Esophagus muscularis mucosa (tissue), 4 donors: ENCODE results near the gene KIZ. TPM values are rescaled to one million over a fixed set of nuclear protein-coding genes. Genes with fewer than 3 reads are reported as not detected.
A peak's percentile ranks its signal among the peaks of the same experiment; 100 is the strongest.

Experiments used
- DNase-seq: peaks from one replicate; pipeline ENCODE4 v3.0.0-alpha.2; 2017; ENCODE audit errors: extremely low spot score
- H3K27ac ChIP-seq, 4 donors: fragments of 200-600 bp; sonication (generic); replicated peaks in 1 of 4; 1 replicate in 3 of 4; 2 replicates in 1 of 4; pipeline ENCODE4 v1.5.1; 2016 to 2019; ENCODE audit warnings: mild to moderate bottlenecking in 1 of 4
- H3K27me3 ChIP-seq, 4 donors: fragments of 200-600 bp; sonication (generic); one replicate each; pipeline versions ENCODE4 v1.5.1 to v1.6.0; 2016 to 2019
- H3K36me3 ChIP-seq, 4 donors: fragments of 200-600 bp; sonication (generic); one replicate each; pipeline ENCODE4 v1.5.1; 2016 to 2019
- H3K4me1 ChIP-seq, 4 donors: fragments of 200-600 bp; sonication (generic); one replicate each; pipeline ENCODE4 v1.5.1; 2016 to 2019
- H3K4me3 ChIP-seq, 4 donors: fragments of 200-600 bp; sonication (generic); 1 replicate in 2 of 4; 2 replicates in 2 of 4; pipeline ENCODE4 v1.5.1; 2016 to 2019; ENCODE audit warnings: mild to moderate bottlenecking in 4 of 4, moderate library complexity in 1 of 4
- H3K9me3 ChIP-seq, 4 donors: fragments of 200-600 bp; sonication (generic); 1 replicate in 3 of 4; 2 replicates in 1 of 4; pipeline ENCODE4 v1.5.1; 2016 to 2019
- EP300 ChIP-seq: sonication (generic); formaldehyde crosslinking; IDR thresholded peaks from one replicate; pipeline ENCODE4 v1.6.1; 2017; ENCODE audit warnings: antibody characterized with exemption
- POLR2A ChIP-seq: fragments of 450-650 bp; IDR thresholded peaks from one replicate; pipeline ENCODE4 v1.6.1; 2017; ENCODE audit warnings: antibody characterized with exemption, moderate library complexity, mild to moderate bottlenecking, low read depth
- POLR2AphosphoS5 ChIP-seq, 2 donors: sonication (generic); formaldehyde crosslinking; IDR thresholded peaks; one replicate each; pipeline ENCODE4 v1.6.1; 2017; ENCODE audit warnings: antibody characterized with exemption in 2 of 2
- WGBS: methylation state at CpG from one replicate; pipeline ENCODE4 v1.1.5; 2018; 5-methylcytosine and 5-hydroxymethylcytosine counted together
- intact Hi-C: fragments of 100-400 bp; cut with DNase I; formaldehyde crosslinking; loops from one replicate; pipeline ENCODE4 v1.15.1; 2023
- small RNA-seq, 3 donors: library from RNA; depleted of rRNA; stranded (forward); fragments of <200 nt; gene quantifications; one replicate each; pipeline ENCODE3, GENCODE V24; 2016
- total RNA-seq, 4 donors: library from RNA; depleted of rRNA; stranded (reverse); fragments of >200 nt; gene quantifications; one replicate each; pipeline versions ENCODE4 v1.1.0 to v1.2.1, GENCODE V29; 2016
- TF ChIP-seq, protein P1 (sequence below), 3 experiments: fragments of 200-600 bp in 2 of 3; fragments of 450-650 bp in 1 of 3; sonication (generic) in 2 of 3; IDR thresholded peaks; one replicate each; pipeline ENCODE4 v1.5.1; 2017 to 2019; ENCODE audit warnings: antibody characterized with exemption in 3 of 3, mild to moderate bottlenecking in 2 of 3, moderate library complexity in 1 of 3

Gene KIZ
- total RNA-seq, 4 donors from 2014 or later: 17.2 to 32.0 (median 25.6) TPM

DNA sequence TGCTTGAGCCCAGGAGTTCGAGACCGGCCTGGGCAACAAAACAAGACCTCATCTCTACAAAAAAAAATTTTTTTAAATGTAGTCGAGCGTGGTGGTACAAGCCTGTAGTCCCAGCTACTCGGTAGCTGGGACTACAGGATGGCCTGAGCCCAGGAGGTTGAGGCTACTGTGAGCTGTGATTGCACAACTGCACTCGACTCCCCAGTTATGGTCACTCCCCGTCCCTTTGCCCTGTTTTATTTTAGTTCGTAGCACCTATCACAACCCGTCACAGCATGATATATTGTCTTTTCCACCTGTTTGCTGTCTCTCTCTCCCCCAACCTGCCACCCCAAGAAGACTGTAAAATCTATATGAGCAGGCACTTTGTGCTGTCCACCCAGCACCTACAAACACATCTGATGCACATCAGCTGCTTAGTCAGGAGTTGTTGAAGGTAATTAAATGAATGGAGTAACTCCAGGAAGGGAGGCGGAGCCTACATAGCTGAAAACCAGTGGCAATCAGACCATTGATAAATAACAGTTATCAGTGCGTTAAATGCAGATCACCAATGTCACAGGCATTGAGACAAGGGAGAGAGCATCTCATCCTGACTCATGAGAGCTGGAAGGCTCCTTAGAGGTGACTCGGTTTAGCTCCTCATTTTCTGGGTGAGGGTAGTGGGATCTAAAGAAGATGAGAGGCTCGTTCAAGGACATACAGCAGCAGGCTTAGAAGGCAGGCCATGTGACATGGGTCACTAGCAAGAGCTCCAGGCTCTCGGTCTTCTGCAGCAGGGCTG is 162.9 kb downstream of the KIZ start:
- Histone ChIP-seq H3K27me3 (peaks cover 0 to 33% (median 0%) of the 10 kb centered on the region in 4 donors), H3K36me3 (no peaks in the 10 kb centered on the region), H3K27ac (no peak overlapping the region), H3K4me1 (no peaks in the 10 kb centered on the region), H3K4me3 (no peak overlapping the region), H3K9me3 (peaks cover 0 to 11% (median 4%) of the 10 kb centered on the region in 4 donors)
- intact Hi-C loops: no loop called here
- 77% methylated on average over 14 of the region's 14 CpGs for WGBS
- TF ChIP-seq, protein P1, sequence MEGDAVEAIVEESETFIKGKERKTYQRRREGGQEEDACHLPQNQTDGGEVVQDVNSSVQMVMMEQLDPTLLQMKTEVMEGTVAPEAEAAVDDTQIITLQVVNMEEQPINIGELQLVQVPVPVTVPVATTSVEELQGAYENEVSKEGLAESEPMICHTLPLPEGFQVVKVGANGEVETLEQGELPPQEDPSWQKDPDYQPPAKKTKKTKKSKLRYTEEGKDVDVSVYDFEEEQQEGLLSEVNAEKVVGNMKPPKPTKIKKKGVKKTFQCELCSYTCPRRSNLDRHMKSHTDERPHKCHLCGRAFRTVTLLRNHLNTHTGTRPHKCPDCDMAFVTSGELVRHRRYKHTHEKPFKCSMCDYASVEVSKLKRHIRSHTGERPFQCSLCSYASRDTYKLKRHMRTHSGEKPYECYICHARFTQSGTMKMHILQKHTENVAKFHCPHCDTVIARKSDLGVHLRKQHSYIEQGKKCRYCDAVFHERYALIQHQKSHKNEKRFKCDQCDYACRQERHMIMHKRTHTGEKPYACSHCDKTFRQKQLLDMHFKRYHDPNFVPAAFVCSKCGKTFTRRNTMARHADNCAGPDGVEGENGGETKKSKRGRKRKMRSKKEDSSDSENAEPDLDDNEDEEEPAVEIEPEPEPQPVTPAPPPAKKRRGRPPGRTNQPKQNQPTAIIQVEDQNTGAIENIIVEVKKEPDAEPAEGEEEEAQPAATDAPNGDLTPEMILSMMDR (IDR thresholded peaks at IDR 0.05): no peak
- no peak for TF ChIP-seq POLR2A
- no peak for TF ChIP-seq POLR2AphosphoS5 (IDR thresholded peaks at IDR 0.05)
- no peak for TF ChIP-seq EP300
- DNase-seq: peak; percentile 70

DNA sequence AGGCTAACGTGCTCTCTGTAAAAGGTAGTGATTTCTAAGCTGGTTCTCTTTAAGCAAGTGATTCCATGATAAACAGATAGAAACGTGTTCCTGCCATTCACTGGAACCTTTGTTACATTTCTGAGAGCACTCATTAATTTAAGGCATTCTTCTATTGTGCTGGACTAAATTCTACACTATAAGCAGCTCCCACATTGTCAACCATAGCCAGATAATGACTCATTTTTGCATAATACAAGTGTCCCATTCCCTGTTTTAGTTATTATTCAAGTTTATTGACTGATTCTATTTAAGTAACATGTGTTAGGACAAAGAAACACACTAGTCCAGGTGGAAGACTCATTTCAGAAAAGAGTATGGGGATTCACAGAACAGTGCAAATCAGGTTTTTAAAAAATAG is 163.8 kb downstream of the KIZ start:
- Histone ChIP-seq H3K4me3 (no peak overlapping the region), H3K4me1 (no peaks in the 10 kb centered on the region), H3K9me3 (peaks cover 0 to 11% (median 4%) of the 10 kb centered on the region in 4 donors), H3K36me3 (no peaks in the 10 kb centered on the region), H3K27me3 (peaks cover 0 to 33% (median 0%) of the 10 kb centered on the region in 4 donors), H3K27ac (no peak overlapping the region)
- DNase-seq: no peak
- WGBS: 22% methylated on average over 2 of the region's 2 CpGs
- TF ChIP-seq, protein P1 (IDR thresholded peaks at IDR 0.05): no peak
- TF ChIP-seq POLR2AphosphoS5 (IDR thresholded peaks at IDR 0.05) (no peak), POLR2A (no peak), EP300 (no peak)
- intact Hi-C loops: no loop called here

DNA sequence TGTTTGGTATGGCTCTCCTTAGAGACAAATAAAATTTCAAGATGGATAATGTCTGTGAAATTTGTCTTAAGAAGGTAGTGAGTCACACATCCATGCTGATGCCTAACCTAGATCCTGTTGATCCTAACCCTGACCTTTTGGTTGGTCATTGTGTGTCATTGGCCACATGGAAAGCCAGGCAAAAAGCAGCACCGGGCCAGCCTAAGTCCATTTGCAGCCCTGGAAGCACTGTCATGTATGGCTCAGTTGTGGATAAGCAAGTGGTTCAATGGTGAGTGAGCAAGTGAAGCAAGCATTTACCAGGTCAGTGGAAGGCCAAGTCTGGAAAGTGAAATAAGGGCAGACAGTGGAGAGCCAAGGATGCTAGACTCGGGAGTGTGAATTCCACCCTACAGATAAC is 165.1 kb downstream of the KIZ start:
- TF ChIP-seq EP300: no peak
- TF ChIP-seq, protein P1 (IDR thresholded peaks at IDR 0.05): no peak
- TF ChIP-seq POLR2AphosphoS5 (IDR thresholded peaks at IDR 0.05): no peak
- no peak for TF ChIP-seq POLR2A
- Histone ChIP-seq H3K36me3 (no peaks in the 10 kb centered on the region), H3K4me3 (no peak overlapping the region), H3K27me3 (peaks cover 0 to 33% (median 0%) of the 10 kb centered on the region in 4 donors), H3K27ac (no peak overlapping the region), H3K4me1 (no peaks in the 10 kb centered on the region), H3K9me3 (peaks cover 0 to 3% (median under 1%) of the 10 kb centered on the region in 4 donors)
- 84% methylated on average over 2 of the region's 2 CpGs for WGBS
- DNase-seq: peak; percentile 57
- intact Hi-C loops: no loop called here

- H3K4me3 ChIP-seq: no peak overlapping the region
- H3K4me1 ChIP-seq: no peaks in the 10 kb centered on the region
- WGBS: 61% methylated on average over 5 of the region's 5 CpGs
- no peak for TF ChIP-seq POLR2AphosphoS5 (IDR thresholded peaks at IDR 0.05)
- TF ChIP-seq EP300: no peak
- TF ChIP-seq, protein P1 (IDR thresholded peaks at IDR 0.05): no peak
- no peak for TF ChIP-seq POLR2A
- intact Hi-C loops: no loop called here
- no peak for DNase-seq
- H3K27ac ChIP-seq: no peak overlapping the region
- no peaks in the 10 kb centered on the region for H3K36me3 ChIP-seq
- H3K27me3 ChIP-seq: peaks cover 0 to 29% (median 0%) of the 10 kb centered on the region in 4 donors
- H3K9me3 ChIP-seq: no peaks in the 10 kb centered on the region
Measured at GRCh38 chr20:21294755-21295154, 168.9 kb downstream of the KIZ start.

Small RNAs within 50 kb of the gene (small RNA-seq; reads per million reads assigned to genes)
- 0 to 0.17 (median 0) reads per million in 3 donors for gene RNA5SP477

Other genes with a start within 250 kb of the KIZ start
- gene LINC00237, start 19.7 kb upstream of the KIZ start, total RNA-seq: not detected
- gene XRN2, start 177.2 kb downstream of the KIZ start, total RNA-seq: 10 to 100 TPM; 49.0 to 76.9 (median 56.7) TPM